Glutamatergic neuron (in vitro differentiated cells): ENCODE measurements around the gene PAN3. TPM values are rescaled to one million over a fixed set of nuclear protein-coding genes. Genes with fewer than 3 reads are reported as not detected.

Source experiments
- DNase-seq: peaks from one replicate; pipeline ENCODE4 v3.0.0; 2022
- H3K27ac Mint-ChIP-seq: one replicate; pipeline ENCODE4 v1.8.0; 2020; ENCODE audit warnings: mild to moderate bottlenecking, mixed read lengths, inconsistent platforms; ENCODE audit not compliant: unreplicated experiment
- H3K27me3 Mint-ChIP-seq: one replicate; pipeline ENCODE4 v1.8.0; 2020; ENCODE audit warnings: mild to moderate bottlenecking, moderate library complexity, mixed read lengths, inconsistent platforms; ENCODE audit not compliant: unreplicated experiment
- H3K36me3 Mint-ChIP-seq: one replicate; pipeline ENCODE4 v1.8.0; 2020; ENCODE audit warnings: mild to moderate bottlenecking, mixed read lengths, inconsistent platforms; ENCODE audit not compliant: unreplicated experiment
- H3K4me1 Mint-ChIP-seq: one replicate; pipeline ENCODE4 v1.8.0; 2020; ENCODE audit warnings: mild to moderate bottlenecking, low read depth, mixed read lengths, inconsistent platforms; ENCODE audit not compliant: unreplicated experiment
- H3K4me3 Mint-ChIP-seq: one replicate; pipeline ENCODE4 v1.8.0; 2020; ENCODE audit warnings: mild to moderate bottlenecking, mixed read lengths, inconsistent platforms; ENCODE audit not compliant: unreplicated experiment
- H3K9me3 Mint-ChIP-seq: one replicate; pipeline ENCODE4 v1.8.0; 2020; ENCODE audit warnings: mild to moderate bottlenecking, moderate library complexity, mixed read lengths, inconsistent platforms; ENCODE audit not compliant: unreplicated experiment
- CTCF ChIP-seq: fragments of 200-600 bp; sonication (generic); IDR thresholded peaks from one replicate; pipeline ENCODE4 v1.5.0; 2021; ENCODE audit not compliant: partially characterized antibody, unreplicated experiment
- total RNA-seq: library from RNA; stranded (reverse); fragmentation: NEBNext Ultra II Directional; extraction: Animal tissue kit (Norgen Biotek cat#: 25700); gene quantifications from one replicate; pipeline ENCODE4 v1.2.1, GENCODE V29; 2021; ENCODE audit not compliant: unreplicated experiment

PAN3 gene
- total RNA-seq, 1 donor from 2014 or later = 27.4 TPM

- DNase-seq = no peak
- no peak overlapping the region for H3K27ac Mint-ChIP-seq
- peaks cover 3% of the 10 kb centered on the region for H3K4me1 Mint-ChIP-seq
- H3K36me3 Mint-ChIP-seq = no peaks in the 10 kb centered on the region
- no peak overlapping the region for H3K4me3 Mint-ChIP-seq
- H3K27me3 Mint-ChIP-seq = peaks cover 1% of the 10 kb centered on the region
- no peaks in the 10 kb centered on the region for H3K9me3 Mint-ChIP-seq
- no peak for TF ChIP-seq CTCF
Measured at GRCh38 chr13:28229522-28230411, 91.4 kb downstream of the PAN3 start.

GRCh38 chr13:28231642-28232041 is 93.3 kb downstream of the PAN3 start:
- no peaks in the 10 kb centered on the region for H3K9me3 Mint-ChIP-seq
- DNase-seq = no peak
- no peak overlapping the region for H3K27ac Mint-ChIP-seq
- H3K27me3 Mint-ChIP-seq = peaks cover 1% of the 10 kb centered on the region
- TF ChIP-seq CTCF = no peak
- H3K36me3 Mint-ChIP-seq = no peaks in the 10 kb centered on the region
- peaks cover 7% of the 10 kb centered on the region for H3K4me1 Mint-ChIP-seq
- H3K4me3 Mint-ChIP-seq = no peak overlapping the region

GRCh38 chr13:28237944-28238343 is 99.6 kb downstream of the PAN3 start:
- Mint-ChIP-seq H3K36me3 (no peaks in the 10 kb centered on the region), H3K27ac (no peak overlapping the region)

GRCh38 chr13:28239374-28239773 is 101.0 kb downstream of the PAN3 start:
- Mint-ChIP-seq H3K27me3 (no peaks in the 10 kb centered on the region), H3K36me3 (no peaks in the 10 kb centered on the region), H3K27ac (no peak overlapping the region), H3K4me3 (no peak overlapping the region), H3K9me3 (no peaks in the 10 kb centered on the region), H3K4me1 (peaks cover 4% of the 10 kb centered on the region)
- no peak for DNase-seq
- no peak for TF ChIP-seq CTCF

More at GRCh38 chr13:28237944-28238343, 99.6 kb downstream of the PAN3 start:
- no peak for TF ChIP-seq CTCF
- Mint-ChIP-seq H3K27me3 (no peaks in the 10 kb centered on the region), H3K9me3 (no peaks in the 10 kb centered on the region), H3K4me1 (peaks cover 4% of the 10 kb centered on the region), H3K4me3 (no peak overlapping the region)
- DNase-seq = no peak

GRCh38 chr13:28245465-28245864 is 107.1 kb downstream of the PAN3 start:
- Mint-ChIP-seq H3K27ac (no peak overlapping the region), H3K36me3 (peaks cover 6% of the 10 kb centered on the region), H3K4me3 (no peak overlapping the region), H3K4me1 (no peaks in the 10 kb centered on the region), H3K27me3 (peaks cover 2% of the 10 kb centered on the region), H3K9me3 (no peaks in the 10 kb centered on the region)
- no peak for TF ChIP-seq CTCF
- DNase-seq = no peak
